Measurements from ENCODE around the gene GORASP2.

GRCh38 chr2:170997893-170998597 lies 69.0 kb downstream of the GORASP2 start:
- TF ChIP-seq CTCF (IDR thresholded peaks at IDR 0.05) (no peak), EZH2phosphoT487 (IDR thresholded peaks at IDR 0.05) (no peak), EZH2 (IDR thresholded peaks at IDR 0.05) (no peak)

All from neural progenitor cell (in vitro differentiated cells).